ENCODE measurements around the gene LMTK3. TPM values are rescaled to one million over a fixed set of nuclear protein-coding genes. Genes with fewer than 3 reads are reported as not detected.

The LMTK3 gene
- polyA plus RNA-seq, 1 donor (not counting 4 experiments of a cell fraction or from before 2014, with no cell fraction given) = 0.51 TPM

- no peak for DNase-seq (ENCODE audit: low read depth, low spot score)
Observed at GRCh38 chr19:48506138-48506733, 5.4 kb downstream of the LMTK3 start.

GRCh38 chr19:48502350-48503018 lies 9.2 kb downstream of the LMTK3 start:
- FAIRE-seq = no peak
- H3K36me3 ChIP-seq (ENCODE audit: control insufficient read depth in 2 of 2, extremely low read depth in 1 of 2, insufficient read depth in 2 of 2, low read length in 2 of 2) = no peaks in the 10 kb centered on the region
- peak overlapping the region; percentile 60 for H3K4me2 ChIP-seq (ENCODE audit: control insufficient read depth, extremely low read depth, insufficient read depth, low read depth, low read length)
- no peaks in the 10 kb centered on the region for H4K20me1 ChIP-seq (ENCODE audit: control insufficient read depth, extremely low read depth, insufficient read depth, low read length)
- H3K79me2 ChIP-seq (ENCODE audit: control insufficient read depth, insufficient read depth, low read length) = no peaks in the 10 kb centered on the region
- H3K4me1 ChIP-seq (ENCODE audit: control insufficient read depth, extremely low read depth, insufficient read depth, low read length) = peaks cover 14% of the 10 kb centered on the region
- H3K4me3 ChIP-seq (ENCODE audit: control insufficient read depth in 2 of 3, extremely low read depth in 1 of 3, insufficient read depth in 2 of 3, low read depth in 1 of 3, low read length in 3 of 3) = peak overlapping the region in 1 of 3 experiments; percentile 38
- no peak overlapping the region for H3K27ac ChIP-seq (ENCODE audit: control insufficient read depth, insufficient read depth, low read length)
- no peaks in the 10 kb centered on the region for H3K9me3 ChIP-seq (ENCODE audit: control insufficient read depth, low read depth, low read length)
- peak overlapping the region; percentile 68 for H2AFZ ChIP-seq (ENCODE audit: control insufficient read depth, low read length)
- DNase-seq (ENCODE audit: low read depth, low spot score) = no peak
- TF ChIP-seq CTCF (optimal IDR thresholded peaks at IDR 0.05 in 1 of 3, IDR thresholded peaks at IDR 0.05 in 1 of 3, conservative IDR thresholded peaks at IDR 0.05 in 1 of 3; ENCODE audit: extremely low read depth in 1 of 3, insufficient read depth in 2 of 3, low read length in 3 of 3) (no peak), EZH2 (IDR thresholded peaks at IDR 0.05; ENCODE audit: low read length) (no peak)
- no peak overlapping the region for H3K9ac ChIP-seq (ENCODE audit: control insufficient read depth, extremely low read depth, insufficient read depth, low read length)
- peaks cover 6% of the 10 kb centered on the region for H3K27me3 ChIP-seq (ENCODE audit: control insufficient read depth, extremely low read depth, insufficient read depth, low read length)
- dilution Hi-C loops (cut with MboI; ENCODE audit: extremely low pct_ligation_motif_present, low sequenced_read_pairs) = no loop called here
- no peaks in the 10 kb centered on the region for H3K9me1 ChIP-seq (ENCODE audit: control insufficient read depth, extremely low read depth, insufficient read depth, low read length)

More at GRCh38 chr19:48506138-48506733, 5.4 kb downstream of the LMTK3 start:
- peak; percentile 39 to 54 (median 49) for TF ChIP-seq CTCF (optimal IDR thresholded peaks at IDR 0.05 in 1 of 3, IDR thresholded peaks at IDR 0.05 in 1 of 3, conservative IDR thresholded peaks at IDR 0.05 in 1 of 3; ENCODE audit: extremely low read depth in 1 of 3, insufficient read depth in 2 of 3, low read length in 3 of 3)
- TF ChIP-seq EZH2 (IDR thresholded peaks at IDR 0.05; ENCODE audit: low read length) = no peak
- H3K4me2 ChIP-seq (ENCODE audit: control insufficient read depth, extremely low read depth, insufficient read depth, low read depth, low read length) = no peak overlapping the region
- no peaks in the 10 kb centered on the region for H3K79me2 ChIP-seq (ENCODE audit: control insufficient read depth, insufficient read depth, low read length)
- peaks cover 5% of the 10 kb centered on the region for H3K27me3 ChIP-seq (ENCODE audit: control insufficient read depth, extremely low read depth, insufficient read depth, low read length)
- no peak overlapping the region for H3K4me3 ChIP-seq (ENCODE audit: control insufficient read depth in 2 of 3, extremely low read depth in 1 of 3, insufficient read depth in 2 of 3, low read depth in 1 of 3, low read length in 3 of 3)
- H3K9me3 ChIP-seq (ENCODE audit: control insufficient read depth, low read depth, low read length) = no peaks in the 10 kb centered on the region
- H4K20me1 ChIP-seq (ENCODE audit: control insufficient read depth, extremely low read depth, insufficient read depth, low read length) = no peaks in the 10 kb centered on the region
- dilution Hi-C loops (cut with MboI; ENCODE audit: extremely low pct_ligation_motif_present, low sequenced_read_pairs) = no loop called here
- no peak overlapping the region for H2AFZ ChIP-seq (ENCODE audit: control insufficient read depth, low read length)
- no peaks in the 10 kb centered on the region for H3K36me3 ChIP-seq (ENCODE audit: control insufficient read depth in 2 of 2, extremely low read depth in 1 of 2, insufficient read depth in 2 of 2, low read length in 2 of 2)
- H3K4me1 ChIP-seq (ENCODE audit: control insufficient read depth, extremely low read depth, insufficient read depth, low read length) = peaks cover 9% of the 10 kb centered on the region
- no peak overlapping the region for H3K27ac ChIP-seq (ENCODE audit: control insufficient read depth, insufficient read depth, low read length)
- FAIRE-seq = no peak
- no peak overlapping the region for H3K9ac ChIP-seq (ENCODE audit: control insufficient read depth, extremely low read depth, insufficient read depth, low read length)
- H3K9me1 ChIP-seq (ENCODE audit: control insufficient read depth, extremely low read depth, insufficient read depth, low read length) = no peaks in the 10 kb centered on the region

All from keratinocyte (primary cell).